ENCODE data around the gene KLF6. TPM values are rescaled to one million over a fixed set of nuclear protein-coding genes. Genes with fewer than 3 reads are reported as not detected.

KLF6 gene
- total RNA-seq, 1 donor from 2014 or later, result 88.6 TPM

GRCh38 chr10:3820255-3820654 is 35.2 kb upstream of the KLF6 start:
- DNase-seq, result no peak

GRCh38 chr10:3816995-3817394 is 32.0 kb upstream of the KLF6 start:
- Mint-ChIP-seq H3K27ac (ENCODE audit: unreplicated experiment) (no peak overlapping the region), H3K4me3 (ENCODE audit: unreplicated experiment) (no peak overlapping the region), H3K9me3 (ENCODE audit: unreplicated experiment) (peaks cover 5% of the 10 kb centered on the region), H3K27me3 (ENCODE audit: unreplicated experiment) (no peaks in the 10 kb centered on the region), H3K36me3 (ENCODE audit: unreplicated experiment) (no peaks in the 10 kb centered on the region), H3K4me1 (ENCODE audit: low read depth, unreplicated experiment) (no peaks in the 10 kb centered on the region)
- no peak for DNase-seq
- TF ChIP-seq CTCF (IDR thresholded peaks at IDR 0.05; ENCODE audit: partially characterized antibody, unreplicated experiment), result no peak

More at GRCh38 chr10:3820255-3820654, 35.2 kb upstream of the KLF6 start:
- Mint-ChIP-seq H3K9me3 (ENCODE audit: unreplicated experiment) (peaks cover 5% of the 10 kb centered on the region), H3K36me3 (ENCODE audit: unreplicated experiment) (no peaks in the 10 kb centered on the region), H3K27me3 (ENCODE audit: unreplicated experiment) (peaks cover under 1% of the 10 kb centered on the region), H3K4me3 (ENCODE audit: unreplicated experiment) (no peak overlapping the region), H3K4me1 (ENCODE audit: low read depth, unreplicated experiment) (peaks cover 2% of the 10 kb centered on the region), H3K27ac (ENCODE audit: unreplicated experiment) (no peak overlapping the region)
- no peak for TF ChIP-seq CTCF (IDR thresholded peaks at IDR 0.05; ENCODE audit: partially characterized antibody, unreplicated experiment)

- H3K27ac Mint-ChIP-seq (ENCODE audit: unreplicated experiment), result no peak overlapping the region
- peaks cover 3% of the 10 kb centered on the region for H3K27me3 Mint-ChIP-seq (ENCODE audit: unreplicated experiment)
- no peaks in the 10 kb centered on the region for H3K4me1 Mint-ChIP-seq (ENCODE audit: low read depth, unreplicated experiment)
- H3K36me3 Mint-ChIP-seq (ENCODE audit: unreplicated experiment), result no peaks in the 10 kb centered on the region
- DNase-seq, result no peak
- peaks cover 3% of the 10 kb centered on the region for H3K9me3 Mint-ChIP-seq (ENCODE audit: unreplicated experiment)
- no peak for TF ChIP-seq CTCF (IDR thresholded peaks at IDR 0.05; ENCODE audit: partially characterized antibody, unreplicated experiment)
- no peak overlapping the region for H3K4me3 Mint-ChIP-seq (ENCODE audit: unreplicated experiment)
Observed at GRCh38 chr10:3814838-3815220, 29.8 kb upstream of the KLF6 start.

- no peaks in the 10 kb centered on the region for H3K4me1 Mint-ChIP-seq (ENCODE audit: low read depth, unreplicated experiment)
- peaks cover 3% of the 10 kb centered on the region for H3K9me3 Mint-ChIP-seq (ENCODE audit: unreplicated experiment)
- no peak overlapping the region for H3K27ac Mint-ChIP-seq (ENCODE audit: unreplicated experiment)
- no peak for TF ChIP-seq CTCF (IDR thresholded peaks at IDR 0.05; ENCODE audit: partially characterized antibody, unreplicated experiment)
- no peak overlapping the region for H3K4me3 Mint-ChIP-seq (ENCODE audit: unreplicated experiment)
- no peak for DNase-seq
- no peaks in the 10 kb centered on the region for H3K36me3 Mint-ChIP-seq (ENCODE audit: unreplicated experiment)
- H3K27me3 Mint-ChIP-seq (ENCODE audit: unreplicated experiment), result peaks cover 3% of the 10 kb centered on the region
Observed at GRCh38 chr10:3813986-3814837, 29.2 kb upstream of the KLF6 start.

GRCh38 chr10:3813267-3813666 is 28.3 kb upstream of the KLF6 start:
- Mint-ChIP-seq H3K9me3 (ENCODE audit: unreplicated experiment) (peaks cover 3% of the 10 kb centered on the region), H3K4me3 (ENCODE audit: unreplicated experiment) (no peak overlapping the region), H3K4me1 (ENCODE audit: low read depth, unreplicated experiment) (no peaks in the 10 kb centered on the region), H3K27me3 (ENCODE audit: unreplicated experiment) (peaks cover 3% of the 10 kb centered on the region), H3K36me3 (ENCODE audit: unreplicated experiment) (no peaks in the 10 kb centered on the region), H3K27ac (ENCODE audit: unreplicated experiment) (no peak overlapping the region)
- DNase-seq, result no peak
- TF ChIP-seq CTCF (IDR thresholded peaks at IDR 0.05; ENCODE audit: partially characterized antibody, unreplicated experiment), result no peak

All from glutamatergic neuron (in vitro differentiated cells).